Thymus (tissue), 11 donors: Measurements from ENCODE around the gene INSM1. TPM values are rescaled to one million over a fixed set of nuclear protein-coding genes. Genes with fewer than 3 reads are reported as not detected.

Source experiments
- DNase-seq, 9 donors: peaks; one replicate each; pipeline ENCODE4 v3.0.0-alpha.2; 2013; ENCODE audit warnings: low spot score in 9 of 9, low read depth in 6 of 9, missing footprints in 1 of 9
- H3K27ac ChIP-seq, 2 donors: one replicate each; pipeline ENCODE4 v1.5.1; 2013; ENCODE audit warnings: control low read depth in 1 of 2, low read depth in 1 of 2, low read length in 1 of 2, mild to moderate bottlenecking in 1 of 2, moderate library complexity in 1 of 2
- H3K27me3 ChIP-seq, 2 donors: one replicate each; pipeline ENCODE4 v1.5.1; 2013; ENCODE audit warnings: low read length in 1 of 2; ENCODE audit not compliant: control insufficient read depth in 2 of 2, insufficient read depth in 1 of 2
- H3K36me3 ChIP-seq, 2 donors: one replicate each; pipeline ENCODE4 v1.5.1; 2013; ENCODE audit warnings: low read length in 1 of 2, mild to moderate bottlenecking in 1 of 2, moderate library complexity in 1 of 2; ENCODE audit not compliant: control insufficient read depth in 2 of 2, insufficient read depth in 2 of 2
- H3K4me1 ChIP-seq, 2 donors: one replicate each; pipeline ENCODE4 v1.5.1; 2013; ENCODE audit warnings: low read length in 2 of 2; ENCODE audit not compliant: control insufficient read depth in 2 of 2, insufficient read depth in 2 of 2
- H3K4me3 ChIP-seq, 2 donors: one replicate each; pipeline ENCODE4 v1.5.1; 2013; ENCODE audit warnings: low read length in 2 of 2, control low read depth in 1 of 2, mild to moderate bottlenecking in 1 of 2
- H3K9me3 ChIP-seq, 2 donors: one replicate each; pipeline ENCODE4 v1.5.1; 2013; ENCODE audit warnings: low read length in 1 of 2, mild to moderate bottlenecking in 1 of 2; ENCODE audit not compliant: control insufficient read depth in 2 of 2, insufficient read depth in 1 of 2
- WGBS: extraction: QIAGEN DNeasy Blood & Tissue Kit; methylation state at CpG from one replicate; pipeline ENCODE4 v1.1.7; 2013; 5-methylcytosine and 5-hydroxymethylcytosine counted together
- polyA plus RNA-seq: library from polyadenylated mRNA; stranded (reverse); fragments of 200-250 nt; gene quantifications from one replicate; pipeline ENCODE4 v1.2.3, GENCODE V29; 2013
- total RNA-seq: library from RNA; stranded (reverse); fragments of 120-200 nt; gene quantifications from one replicate; pipeline ENCODE4 v1.2.4, GENCODE V29; 2013
- donor health status: healthy.

INSM1 gene
- total and polyA plus RNA-seq, 2 donors, result 4.4 to 7.6 TPM

- H3K27ac ChIP-seq, result no peak overlapping the region
- peaks cover 0 to 9% of the 10 kb centered on the region in 2 donors for H3K9me3 ChIP-seq
- no peak for DNase-seq
- no peak overlapping the region for H3K4me3 ChIP-seq
- no peaks in the 10 kb centered on the region for H3K36me3 ChIP-seq
- H3K4me1 ChIP-seq, result peaks cover 3 to 17% of the 10 kb centered on the region in 2 donors
- WGBS, result 20% methylated on average over 7 of the region's 7 CpGs
- H3K27me3 ChIP-seq, result peaks cover 64 to 95% of the 10 kb centered on the region in 2 donors
Measured at GRCh38 chr20:20371083-20371482, 3.2 kb downstream of the INSM1 start.

- H3K4me3 ChIP-seq, result no peak overlapping the region
- H3K4me1 ChIP-seq, result peaks cover 3 to 15% of the 10 kb centered on the region in 2 donors
- 37% methylated on average over 3 of the region's 3 CpGs for WGBS
- no peaks in the 10 kb centered on the region for H3K36me3 ChIP-seq
- no peak for DNase-seq
- peaks cover 58 to 89% of the 10 kb centered on the region in 2 donors for H3K27me3 ChIP-seq
- peaks cover 0 to 8% of the 10 kb centered on the region in 2 donors for H3K9me3 ChIP-seq
- no peak overlapping the region for H3K27ac ChIP-seq
Measured at GRCh38 chr20:20371681-20372080, 3.8 kb downstream of the INSM1 start.

GRCh38 chr20:20373091-20373571, 5.2 kb downstream of the INSM1 start:
- peaks cover 44 to 74% of the 10 kb centered on the region in 2 donors for H3K27me3 ChIP-seq

GRCh38 chr20:20375862-20376261, 8.0 kb downstream of the INSM1 start:
- Histone ChIP-seq H3K36me3 (no peaks in the 10 kb centered on the region), H3K9me3 (peaks cover 0 to 8% of the 10 kb centered on the region in 2 donors), H3K4me3 (no peak overlapping the region), H3K4me1 (no peaks in the 10 kb centered on the region), H3K27ac (no peak overlapping the region), H3K27me3 (peaks cover 18 to 49% of the 10 kb centered on the region in 2 donors)
- DNase-seq, result no peak
- WGBS, result 75% methylated on average over 8 of the region's 8 CpGs

More at GRCh38 chr20:20373091-20373571, 5.2 kb downstream of the INSM1 start:
- Histone ChIP-seq H3K36me3 (no peaks in the 10 kb centered on the region), H3K4me1 (peaks cover under 1 to 9% of the 10 kb centered on the region in 2 donors), H3K27ac (no peak overlapping the region), H3K9me3 (no peaks in the 10 kb centered on the region), H3K4me3 (no peak overlapping the region)
- 71% methylated on average over 17 of the region's 17 CpGs for WGBS
- no peak for DNase-seq

- Histone ChIP-seq H3K4me1 (no peaks in the 10 kb centered on the region), H3K36me3 (no peaks in the 10 kb centered on the region), H3K27ac (no peak overlapping the region), H3K4me3 (no peak overlapping the region), H3K9me3 (no peaks in the 10 kb centered on the region), H3K27me3 (peaks cover 0 to 3% of the 10 kb centered on the region in 2 donors)
- DNase-seq, result no peak
- 82% methylated on average over 9 of the region's 9 CpGs for WGBS
Measured at GRCh38 chr20:20386192-20386591, 18.3 kb downstream of the INSM1 start.

GRCh38 chr20:20390393-20390792, 22.5 kb downstream of the INSM1 start:
- Histone ChIP-seq H3K4me3 (no peak overlapping the region), H3K36me3 (peaks cover 0 to 4% of the 10 kb centered on the region in 2 donors), H3K9me3 (no peaks in the 10 kb centered on the region), H3K27ac (no peak overlapping the region), H3K4me1 (no peaks in the 10 kb centered on the region), H3K27me3 (no peaks in the 10 kb centered on the region)
- DNase-seq, result no peak
- 98% methylated on average over 9 of the region's 9 CpGs for WGBS

GRCh38 chr20:20391115-20391514, 23.2 kb downstream of the INSM1 start:
- H3K9me3 ChIP-seq, result no peaks in the 10 kb centered on the region
- H3K27ac ChIP-seq, result no peak overlapping the region
- 92% methylated on average over 4 of the region's 4 CpGs for WGBS
- H3K36me3 ChIP-seq, result peaks cover 0 to 4% of the 10 kb centered on the region in 2 donors
- no peak overlapping the region for H3K4me3 ChIP-seq
- H3K4me1 ChIP-seq, result no peaks in the 10 kb centered on the region
- no peaks in the 10 kb centered on the region for H3K27me3 ChIP-seq
- DNase-seq, result no peak

GRCh38 chr20:20391766-20392165, 23.9 kb downstream of the INSM1 start:
- no peak for DNase-seq
- Histone ChIP-seq H3K27ac (no peak overlapping the region), H3K36me3 (peaks cover 0 to 4% of the 10 kb centered on the region in 2 donors), H3K9me3 (no peaks in the 10 kb centered on the region), H3K4me1 (no peaks in the 10 kb centered on the region), H3K27me3 (no peaks in the 10 kb centered on the region), H3K4me3 (no peak overlapping the region)
- WGBS, result 94% methylated on average over 13 of the region's 13 CpGs

GRCh38 chr20:20393207-20394120, 25.6 kb downstream of the INSM1 start:
- no peak overlapping the region for H3K27ac ChIP-seq
- H3K4me3 ChIP-seq, result no peak overlapping the region
- 84% methylated on average over 20 of the region's 20 CpGs for WGBS
- H3K36me3 ChIP-seq, result peaks cover 0 to 4% of the 10 kb centered on the region in 2 donors
- H3K9me3 ChIP-seq, result no peaks in the 10 kb centered on the region
- no peaks in the 10 kb centered on the region for H3K4me1 ChIP-seq
- DNase-seq, result no peak
- no peaks in the 10 kb centered on the region for H3K27me3 ChIP-seq
